K562 (cell line): ENCODE results near the gene CTF1. TPM values are rescaled to one million over a fixed set of nuclear protein-coding genes. Genes with fewer than 3 reads are reported as not detected.

Source experiments
- ATAC-seq: fragments of 200-7000 bp; cut with Tn5 transposase; 3 replicates; pipeline ENCODE4 v1.9.1; 2020; ENCODE audit warnings: moderate library complexity
- BruUV-seq: library from RNA; stranded (reverse); fragments of 400-500 nt; replicated peaks from 2 replicates; lab custom pipeline; 2021; lab: Mats Ljungman, UMichigan
- CTCF ChIA-PET: fragments of 300-600 bp; formaldehyde crosslinking; extraction: SDS; loops from one replicate; lab custom pipeline; 2021; ENCODE audit warnings: low intra/inter-chr PET ratio; lab: Yijun Ruan, JAX
- POLR2A ChIA-PET: fragments of 300-600, 350-650 bp; sonication (Branson Sonifier 250); formaldehyde crosslinking; extraction: SDS; loops from one replicate; lab custom pipeline; 2021; ENCODE audit warnings: antibody characterized with exemption, inconsistent platforms; lab: Yijun Ruan, JAX
- DNase-seq, 4 experiments: peaks; one replicate each; pipeline versions ENCODE4 v3.0.0 to v3.0.0-alpha.2; 2011 to 2018; ENCODE audit warnings: low spot score in 3 of 4, mixed read lengths in 3 of 4; ENCODE audit errors: extremely low read depth in 1 of 4
- FAIRE-seq: peaks from 2 replicates; lab custom pipeline; 2011; peaks lifted over from hg19 to GRCh38; lab: Jason Lieb, UNC
- H2AFZ ChIP-seq: 2 replicates; pipeline ENCODE4 v1.6.0; 2011; ENCODE audit warnings: low read depth, low read length, control low read depth, inconsistent platforms
- H3K27ac ChIP-seq: fragments of 200-600 bp; 3 replicates; pipeline ENCODE4 v1.8.0; 2011; ENCODE audit warnings: low read depth, mild to moderate bottlenecking, control low read depth, inconsistent platforms, low read length, moderate library complexity, mixed read lengths; ENCODE audit errors: extremely low read depth
- H3K27me3 ChIP-seq, 2 experiments: fragments of 300-600 bp in 1 of 2; 2 replicates in 1 of 2; 3 replicates in 1 of 2; pipeline versions ENCODE4 v1.6.0 to v1.8.0; 2011; ENCODE audit warnings: inconsistent platforms in 2 of 2, low read length in 2 of 2, mild to moderate bottlenecking in 1 of 2, mixed read lengths in 1 of 2, moderate library complexity in 1 of 2; ENCODE audit not compliant: control insufficient read depth in 2 of 2, insufficient read depth in 2 of 2
- H3K36me3 ChIP-seq: fragments of 300-600 bp; 3 replicates; pipeline ENCODE4 v1.8.0; 2011; ENCODE audit warnings: mild to moderate bottlenecking, low read length, inconsistent platforms; ENCODE audit not compliant: control insufficient read depth, insufficient read depth
- H3K4me1 ChIP-seq, 2 experiments: fragments of 200-600 bp in 1 of 2; replicated peaks in 1 of 2; 2 replicates in 1 of 2; 3 replicates in 1 of 2; pipeline versions ENCODE4 v1.5.1 to v1.8.0; 2011; ENCODE audit warnings: inconsistent platforms in 2 of 2, low read length in 2 of 2, mild to moderate bottlenecking in 1 of 2, mixed read lengths in 1 of 2, moderate library complexity in 1 of 2; ENCODE audit not compliant: control insufficient read depth in 2 of 2, insufficient read depth in 2 of 2
- H3K4me2 ChIP-seq: 2 replicates; pipeline ENCODE4 v1.6.1; 2011; ENCODE audit warnings: low read length, control low read depth, inconsistent platforms, mixed read lengths; ENCODE audit not compliant: insufficient read depth
- H3K4me3 ChIP-seq: fragments of 200-600 bp; sonication (generic), shearing (Covaris generic); 2 replicates; pipeline ENCODE4 v1.5.1; 2016; ENCODE audit warnings: control low read depth, inconsistent platforms
- H3K79me2 ChIP-seq: fragments of 200-600 bp; 3 replicates; pipeline ENCODE4 v1.8.0; 2011; ENCODE audit warnings: low read length, inconsistent platforms; ENCODE audit not compliant: control insufficient read depth, insufficient read depth
- H3K9ac ChIP-seq, 2 experiments: 2 replicates each; pipeline versions ENCODE4 v1.6.0 to v1.6.1; 2011; ENCODE audit warnings: low read depth in 2 of 2, low read length in 2 of 2, control low read depth in 1 of 2, inconsistent platforms in 1 of 2, mild to moderate bottlenecking in 1 of 2, mixed read lengths in 1 of 2; ENCODE audit not compliant: insufficient read depth in 1 of 2
- H3K9me1 ChIP-seq: one replicate; pipeline ENCODE4 v1.6.0; 2011; ENCODE audit warnings: inconsistent platforms, mild to moderate bottlenecking, low read length, moderate library complexity; ENCODE audit not compliant: control insufficient read depth, insufficient read depth
- H3K9me3 ChIP-seq: replicated peaks from 2 replicates; pipeline ENCODE4 v1.5.1; 2011; ENCODE audit warnings: low read depth, low read length, inconsistent platforms; ENCODE audit not compliant: control insufficient read depth, insufficient read depth
- H4K20me1 ChIP-seq: replicated peaks from 2 replicates; pipeline ENCODE4 v1.6.1; 2011; ENCODE audit warnings: low read length, inconsistent platforms, mixed read lengths; ENCODE audit not compliant: control insufficient read depth, insufficient read depth
- CTCF ChIP-seq, 3 experiments: IDR thresholded peaks in 2 of 3; conservative IDR thresholded peaks in 1 of 3; 2 replicates each; pipeline ENCODE4 v1.5.1; 2011 to 2012; ENCODE audit warnings: low read length in 3 of 3, mild to moderate bottlenecking in 3 of 3, control low read depth in 2 of 3, improper control_type of control experiment in 1 of 3, inconsistent platforms in 1 of 3, low read depth in 1 of 3, mixed read lengths in 1 of 3, moderate library complexity in 1 of 3; ENCODE audit not compliant: insufficient read depth in 2 of 3
- E2F4 ChIP-seq: sonication (generic); formaldehyde crosslinking; IDR thresholded peaks from 2 replicates; pipeline ENCODE4 v1.8.0; 2022; ENCODE audit warnings: mild to moderate bottlenecking, low read depth, missing genetic modification reagents
- EGR1 ChIP-seq: fragments of 450-650 bp; conservative IDR thresholded peaks from 2 replicates; pipeline ENCODE4 v1.6.1; 2017; ENCODE audit warnings: mild to moderate bottlenecking
- GTF2B ChIP-seq: IDR thresholded peaks from 2 replicates; pipeline ENCODE4 v1.6.1; 2011; ENCODE audit not compliant: insufficient read length; ENCODE audit errors: extremely low read depth
- HNRNPK ChIP-seq: fragments of 200-400 bp; formaldehyde crosslinking; IDR thresholded peaks from one replicate; pipeline ENCODE4 v1.6.1; 2018; ENCODE audit warnings: mild to moderate bottlenecking, low read depth, low read length; ENCODE audit not compliant: poor library complexity, severe bottlenecking
- RUNX1 ChIP-seq: sonication (generic); IDR thresholded peaks from 2 replicates; pipeline ENCODE4 v1.6.1; 2016; ENCODE audit warnings: antibody characterized with exemption, low read depth
- ZBED1 ChIP-seq: IDR thresholded peaks from 2 replicates; pipeline ENCODE4 v1.6.1; 2014
- ZNF431 ChIP-seq: sonication (generic); formaldehyde crosslinking; IDR thresholded peaks from 2 replicates; pipeline ENCODE4 v1.8.0; 2022; ENCODE audit warnings: mild to moderate bottlenecking, missing genetic modification reagents
- WGBS: fragments of 100-300 bp; shearing (Covaris generic); methylation state at CpG from one replicate; pipeline ENCODE4 v1.1.6; 2016; ENCODE audit warnings: low coverage, mixed read lengths; ENCODE audit not compliant: insufficient coverage; ENCODE audit errors: missing lambda C conversion rate; 5-methylcytosine and 5-hydroxymethylcytosine counted together
- in situ Hi-C: fragments of 300-500 bp; cut with MboI; formaldehyde crosslinking; loops from 4 replicates; pipeline ENCODE4 v1.15.0; 2018; ENCODE audit warnings: inconsistent platforms, mixed read lengths
- intact Hi-C: fragments of 100-400 bp; cut with micrococcal nuclease; formaldehyde crosslinking; loops from 2 replicates; pipeline ENCODE4 v1.14.2; 2022
- polyA plus RNA-seq, 8 experiments: library from polyadenylated mRNA; depleted of rRNA in 4 of 8; stranded (reverse) in 5 of 8; unstranded in 3 of 8; fragments of >200 nt; fragmentation: Nextera tagmentation in 2 of 8; fragmentation: Illumina TruSeq in 1 of 8; extraction: Ambion mirVana in 2 of 8; extraction: Trizol in 1 of 8; gene quantifications; 2 replicates each; pipeline versions ENCODE4 v1.2.1 to v1.2.3, GENCODE V29; 2011 to 2014; ENCODE audit warnings: inconsistent platforms in 1 of 8, missing spikeins in 1 of 8
- total RNA-seq, 7 experiments: library from RNA; depleted of rRNA in 6 of 7; stranded (reverse); fragments of >200 nt in 6 of 7; fragmentation: Illumina TruSeq in 2 of 7; extraction: Trizol in 2 of 7; gene quantifications; 2 replicates each; pipeline versions ENCODE4 v1.2.1 to v1.2.3, GENCODE V29; 2011 to 2021; ENCODE audit warnings: low replicate concordance in 1 of 7

Gene CTF1
- total and polyA plus RNA-seq, 9 of the 15 experiments (the other 6 are each of a cell fraction or from before 2014, with no cell fraction given): 0.24 to 2.5 (median 0.44) TPM

- Histone ChIP-seq H3K36me3 (peaks cover 31% of the 10 kb centered on the region; the same call in 2 of the 3 replicates), H3K9me3 (no peaks in the 10 kb centered on the region), H2AFZ (no peak overlapping the region), H3K4me3 (peak overlapping the region; percentile 83), H3K9me1 (peaks cover 4% of the 10 kb centered on the region), H3K9ac (peak overlapping the region; percentile 82 to 94), H4K20me1 (no peaks in the 10 kb centered on the region), H3K4me1 (peaks cover 26 to 55% of the 10 kb centered on the region in 2 experiments), H3K4me2 (peak overlapping the region; percentile 98), H3K27ac (peak overlapping the region; percentile 87), H3K27me3 (no peaks in the 10 kb centered on the region), H3K79me2 (peaks cover 32% of the 10 kb centered on the region)
- in situ Hi-C loops: loop anchor here (10.0 to 25.0 kb wide), 2 partner anchors 744 to 912 kb away; partner anchors contain the start of gene ZNF267
- no peak for FAIRE-seq
- no peak for TF ChIP-seq HNRNPK
- TF ChIP-seq CTCF (IDR thresholded peaks at IDR 0.05 in 2 of 3, conservative IDR thresholded peaks at IDR 0.05 in 1 of 3; ENCODE audit: insufficient read depth in 2 of 3, low read depth in 1 of 3, low read length in 3 of 3): 0 out of 6 replicates have a peak, but pooled peaks of 1 of the 3 experiments have one; percentile 5
- peak; percentile 16; the same call in 1 of the 2 replicates for TF ChIP-seq EGR1
- 0 out of 2 replicates have a peak, but pooled peaks have one; percentile 22 for TF ChIP-seq E2F4 (CRISPR knock-in tag)
- TF ChIP-seq ZBED1: 0 out of 2 replicates have a peak, but pooled peaks have one; percentile 16
- TF ChIP-seq ZNF431 (CRISPR knock-in tag): 0 out of 2 replicates have a peak, but pooled peaks have one; percentile 22
- TF ChIP-seq GTF2B: no peak
- TF ChIP-seq RUNX1: no peak
- BruUV-seq: no TSS peak
- CTCF ChIA-PET: no interaction called here
- POLR2A ChIA-PET: interaction anchor here (0.6 to 2.0 kb wide), 5 partner anchors 10 to 1096 kb away, joined by 3 to 10 read pairs (median 3); partner anchors contain the start of gene ZNF629
- no peak for ATAC-seq
- no peak for DNase-seq
- 47% methylated on average over 8 of the region's 8 CpGs for WGBS
- intact Hi-C loops: loop anchor here (2.0 to 10.0 kb wide), 3 partner anchors 16 to 504 kb away; partner anchors contain the start of genes ARMC5 and VKORC1
Measured at GRCh38 chr16:30950516-30951065, 54.2 kb downstream of the CTF1 start.
